GM18519 (cell line): ENCODE results near the gene ELN.
A peak's percentile ranks its signal among the peaks of the same experiment; 100 is the strongest.

Source experiments
- ATAC-seq: cut with Tn5 transposase; IDR thresholded peaks from one replicate; pipeline ENCODE4 v1.9.1; 2021; ENCODE audit warnings: mild to moderate bottlenecking, moderate library complexity; ENCODE audit not compliant: unreplicated experiment, low FRiP score

Gene ELN

DNA sequence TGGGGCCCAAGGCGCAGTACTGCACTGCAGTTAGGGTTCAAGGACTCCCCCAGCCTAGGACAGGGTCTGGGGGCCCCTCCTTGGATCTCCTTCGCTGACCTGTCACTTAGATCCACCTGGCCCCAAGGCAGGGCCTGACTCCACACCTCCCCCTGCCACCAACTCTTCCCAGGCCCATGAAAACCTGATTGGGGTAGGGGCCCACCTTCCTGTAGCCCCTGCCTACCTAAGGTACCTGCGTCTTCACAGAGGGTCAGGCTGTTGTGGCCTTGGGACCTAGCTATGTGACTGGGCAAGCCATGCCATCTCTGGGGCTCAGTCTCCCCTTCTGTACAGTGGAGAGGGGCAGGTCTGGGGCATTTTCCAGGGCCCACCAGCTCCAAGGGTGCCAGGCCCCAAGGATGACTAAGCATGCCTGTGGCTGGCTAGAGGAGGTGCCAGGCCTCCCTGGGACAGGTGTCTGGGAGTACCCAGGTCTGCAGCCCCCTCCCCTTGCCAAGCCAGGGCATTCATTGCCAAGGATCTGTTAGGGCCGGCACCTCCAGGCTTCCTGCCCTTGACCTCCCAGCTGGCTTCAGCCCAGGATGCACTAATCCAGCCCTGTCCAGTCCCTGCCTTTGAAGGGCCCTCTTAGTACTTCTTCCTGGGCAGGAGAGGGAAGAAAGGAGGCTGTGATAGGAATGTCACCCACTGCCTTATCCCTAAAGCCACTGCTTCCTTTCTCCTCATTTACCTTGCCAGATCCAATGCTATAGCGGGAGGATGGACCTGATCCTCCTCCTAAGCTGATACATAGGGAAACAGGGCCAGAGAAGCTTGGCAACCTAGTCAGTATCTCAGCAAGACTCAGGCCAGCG is 57.0 kb downstream of the ELN start:
- ATAC-seq, result no peak

DNA sequence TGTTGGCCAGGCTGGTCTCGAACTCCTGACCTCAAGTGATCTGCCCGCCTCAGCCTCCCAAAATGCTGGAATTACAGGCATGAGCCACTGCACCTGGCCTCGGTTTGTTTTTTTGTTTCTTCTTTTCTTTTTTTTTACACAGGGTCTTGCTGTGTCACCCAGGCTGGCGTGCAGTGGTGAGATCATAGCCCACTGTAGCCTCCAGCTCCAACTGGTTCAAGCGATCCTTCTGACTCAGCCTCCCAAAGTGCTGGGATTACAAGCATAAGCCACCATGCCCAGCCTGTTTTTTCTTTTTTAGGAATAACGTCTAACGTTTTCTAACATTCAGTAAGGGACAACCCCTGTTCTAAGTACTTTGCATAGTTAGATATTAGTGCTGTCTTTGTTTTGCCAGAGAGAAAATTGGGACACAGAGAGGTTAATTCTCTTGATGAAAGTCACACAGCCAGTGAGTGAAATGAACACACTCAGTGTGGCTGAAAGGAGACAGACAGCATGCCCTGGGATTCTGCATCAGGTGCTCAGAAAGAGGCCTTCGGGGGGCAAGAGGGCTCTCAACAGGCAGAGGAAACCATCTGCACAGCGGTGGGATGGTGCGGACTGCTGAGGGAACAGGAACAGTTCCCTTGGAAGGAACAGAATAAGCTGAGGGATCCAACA is 59.9 kb downstream of the ELN start:
- no peak for ATAC-seq

DNA sequence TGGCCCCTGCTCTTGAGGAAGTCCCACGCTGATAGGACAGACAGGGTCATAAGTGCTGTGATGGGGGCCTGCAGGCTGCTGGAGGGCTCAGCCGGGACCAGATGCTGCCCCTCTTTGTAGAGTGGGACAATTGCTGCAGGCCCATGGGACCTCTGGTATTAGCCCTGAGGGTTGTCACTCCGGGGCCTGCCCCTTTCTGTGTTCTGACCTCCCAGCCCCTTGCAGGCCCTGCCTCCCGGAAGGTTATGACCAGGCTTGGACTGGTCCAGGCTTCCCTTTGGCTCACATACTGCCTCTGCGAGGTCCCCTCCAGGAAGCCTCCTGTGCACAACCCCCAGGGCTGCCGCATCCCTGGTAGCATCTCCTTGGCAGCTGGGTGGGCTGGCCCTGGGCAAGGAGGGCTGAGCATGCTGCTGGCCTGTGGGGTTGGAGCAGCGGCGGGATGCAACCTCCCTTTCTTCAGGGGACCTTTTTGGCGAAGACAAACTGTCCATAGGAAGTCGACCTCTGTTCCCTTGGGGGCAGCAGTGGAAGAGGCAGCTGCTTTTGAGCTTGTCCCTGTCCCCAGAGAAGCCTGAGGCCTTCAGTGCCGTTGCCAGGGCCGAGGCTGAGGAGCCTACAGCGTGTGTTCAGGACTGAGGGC is 64.5 kb downstream of the ELN start:
- no peak for ATAC-seq

DNA sequence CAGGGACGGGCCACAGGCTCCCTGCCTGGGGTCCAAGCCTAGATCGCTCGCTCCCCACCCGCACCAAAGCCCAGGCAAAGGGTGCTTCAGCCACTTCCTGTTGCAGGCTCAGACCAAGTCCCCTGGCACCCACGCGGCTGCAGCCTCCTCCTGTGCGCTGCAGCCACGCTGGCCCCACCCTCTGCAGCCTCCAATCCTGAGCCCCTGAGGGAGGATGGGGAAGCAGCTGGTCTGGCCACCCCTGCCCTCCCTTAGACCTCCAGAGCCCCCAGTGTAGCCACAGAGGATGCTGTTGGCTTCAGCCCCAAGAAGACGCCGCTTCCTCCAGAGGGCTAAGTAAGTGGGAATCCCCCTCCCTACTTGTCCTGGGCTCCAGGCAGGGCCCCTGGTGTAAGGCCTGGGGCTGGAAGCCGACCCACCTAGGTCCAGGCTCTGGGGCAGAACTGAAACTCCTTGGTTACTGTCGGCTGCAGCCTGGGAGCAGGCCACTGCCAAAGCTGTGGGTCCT is 65.0 kb downstream of the ELN start:
- peak; percentile 49 for ATAC-seq

DNA sequence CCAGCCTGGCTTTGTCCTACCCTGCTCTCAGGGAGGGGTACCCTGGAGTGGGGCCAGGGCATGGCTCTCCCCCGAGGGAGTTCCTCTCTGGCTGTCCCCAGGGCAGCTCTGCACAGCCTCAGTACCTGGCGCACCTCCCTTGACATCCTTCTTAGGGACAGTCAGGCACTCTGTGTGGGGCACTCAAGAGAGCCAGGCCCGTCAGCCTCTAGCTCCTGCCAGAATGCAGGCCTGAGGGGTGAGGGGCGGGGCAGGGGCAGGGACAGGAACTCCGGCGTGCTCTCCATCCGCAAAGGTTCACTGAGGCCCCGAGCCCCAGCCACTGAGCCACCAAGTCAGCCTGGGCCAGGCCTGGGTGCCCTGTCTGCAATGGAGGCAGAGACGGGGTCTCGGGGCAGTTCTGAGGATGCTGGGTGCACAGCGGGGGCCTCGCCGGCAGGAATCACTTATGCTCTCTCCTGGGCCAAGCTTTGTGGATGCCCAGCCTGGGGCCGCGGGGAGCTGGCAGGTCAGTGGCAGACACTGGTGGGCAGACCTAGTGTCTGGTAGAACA is 65.8 kb downstream of the ELN start:
- ATAC-seq, result no peak

DNA sequence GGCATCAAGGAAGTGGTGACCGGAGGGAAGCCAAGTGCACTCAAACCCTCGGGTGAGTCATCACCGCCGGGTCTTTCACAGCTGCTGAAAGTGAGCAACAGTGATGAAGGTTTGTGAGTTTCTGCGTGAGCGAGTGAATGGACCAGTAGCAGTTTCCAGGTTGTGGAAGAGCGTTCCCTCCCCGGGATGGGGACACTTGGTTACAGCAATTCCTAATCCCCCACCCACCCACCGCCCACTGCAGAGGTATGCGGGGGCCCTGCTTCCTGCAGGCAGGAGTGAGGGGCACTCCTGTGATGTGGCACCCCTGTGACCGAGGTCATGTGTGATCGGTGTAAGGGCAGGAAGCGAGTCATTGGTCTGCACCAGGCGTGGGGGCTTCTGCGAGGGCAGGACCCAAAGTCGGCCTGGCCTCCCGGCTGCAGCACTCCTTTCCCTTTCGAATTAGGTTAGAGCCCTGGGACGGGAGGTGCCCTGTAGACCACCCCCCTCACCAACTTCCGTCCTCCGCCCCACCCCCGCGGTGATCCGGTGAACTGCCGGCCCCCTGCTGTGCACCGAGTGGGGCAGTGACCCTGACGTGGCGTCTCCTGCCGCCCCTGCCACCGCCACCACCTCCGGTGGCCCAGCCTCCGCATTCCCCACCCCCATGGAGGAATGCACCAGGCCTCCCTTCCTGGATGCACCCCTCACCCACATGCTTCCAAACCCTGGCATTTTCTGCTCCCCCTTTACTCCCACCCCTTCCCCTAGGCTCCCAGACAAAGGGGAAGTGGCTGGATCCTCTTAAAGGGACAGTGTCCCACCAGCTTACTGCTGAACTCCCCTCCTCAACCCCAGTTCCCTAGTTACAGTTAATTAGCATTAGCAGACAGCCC is 66.5 kb downstream of the ELN start:
- peak; percentile 33 for ATAC-seq

DNA sequence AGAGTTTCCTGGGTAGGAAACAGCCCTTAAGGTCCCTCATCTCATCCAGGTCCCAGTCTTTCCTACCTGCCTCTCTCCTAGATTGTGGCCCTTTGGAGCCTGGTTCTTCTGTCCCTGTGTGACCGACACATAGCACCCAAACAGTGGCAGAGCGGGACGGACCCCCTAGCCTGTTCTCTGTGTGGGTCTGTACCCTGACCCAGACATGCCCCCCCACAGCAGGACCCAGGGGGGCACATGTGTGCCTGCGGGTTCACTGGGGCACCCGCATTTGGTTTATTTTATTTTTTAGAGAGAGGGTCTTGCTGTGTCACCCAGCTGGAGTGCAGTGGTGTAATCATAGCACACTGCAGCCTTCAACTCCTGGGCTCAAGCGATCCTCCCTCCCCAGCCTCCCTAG is 67.2 kb downstream of the ELN start:
- ATAC-seq, result no peak

DNA sequence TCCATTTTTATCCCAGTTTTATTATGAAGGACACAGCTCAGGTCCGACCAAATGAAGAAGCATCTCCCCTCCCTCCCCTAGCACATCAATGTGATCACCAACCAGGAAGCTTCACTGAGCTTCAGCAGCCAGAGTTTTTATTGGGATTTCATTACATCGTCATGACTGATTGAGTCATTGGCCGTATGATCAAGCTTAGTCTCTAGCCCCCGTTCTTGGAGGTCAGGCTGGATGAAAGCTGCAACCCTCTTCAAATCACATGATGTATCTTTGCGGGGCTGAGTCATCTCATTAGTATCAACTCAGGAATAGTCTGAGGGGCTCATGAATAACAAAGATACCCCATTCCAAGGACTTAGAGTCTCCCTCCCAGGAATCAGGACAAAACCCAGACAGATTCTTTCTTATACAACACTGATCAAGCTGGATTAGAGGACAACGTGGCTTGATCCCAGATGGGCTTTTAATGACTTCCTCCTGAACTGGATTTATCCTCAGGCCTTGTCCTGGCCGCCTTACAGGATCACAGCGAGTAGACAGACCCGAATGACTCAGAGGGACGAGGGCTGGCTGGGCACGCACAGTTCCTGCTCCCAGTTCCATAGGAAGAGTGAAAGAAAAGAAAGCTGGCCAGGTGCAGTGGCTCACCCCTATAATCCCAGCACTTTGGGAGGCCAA is 70.1 kb downstream of the ELN start:
- ATAC-seq, result no peak

DNA sequence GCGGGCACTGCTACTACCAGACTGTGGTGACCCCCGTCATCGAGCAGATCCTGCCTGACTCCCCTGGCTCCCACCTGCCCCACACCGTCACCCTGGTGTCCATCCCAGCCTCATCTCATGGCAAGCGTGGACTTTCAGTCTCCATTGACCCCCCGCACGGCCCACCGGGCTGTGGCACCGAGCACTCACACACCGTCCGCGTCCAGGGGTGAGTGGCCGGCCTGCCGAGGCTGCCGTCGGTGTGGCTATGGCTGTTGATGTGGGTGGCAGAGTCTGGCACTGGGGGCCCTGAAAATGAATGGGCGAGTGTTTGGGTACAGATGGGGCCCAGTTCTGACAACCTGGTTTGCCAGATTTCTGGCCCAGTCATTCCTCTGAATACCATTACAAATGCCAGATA is 71.1 kb downstream of the ELN start:
- ATAC-seq, result no peak

DNA sequence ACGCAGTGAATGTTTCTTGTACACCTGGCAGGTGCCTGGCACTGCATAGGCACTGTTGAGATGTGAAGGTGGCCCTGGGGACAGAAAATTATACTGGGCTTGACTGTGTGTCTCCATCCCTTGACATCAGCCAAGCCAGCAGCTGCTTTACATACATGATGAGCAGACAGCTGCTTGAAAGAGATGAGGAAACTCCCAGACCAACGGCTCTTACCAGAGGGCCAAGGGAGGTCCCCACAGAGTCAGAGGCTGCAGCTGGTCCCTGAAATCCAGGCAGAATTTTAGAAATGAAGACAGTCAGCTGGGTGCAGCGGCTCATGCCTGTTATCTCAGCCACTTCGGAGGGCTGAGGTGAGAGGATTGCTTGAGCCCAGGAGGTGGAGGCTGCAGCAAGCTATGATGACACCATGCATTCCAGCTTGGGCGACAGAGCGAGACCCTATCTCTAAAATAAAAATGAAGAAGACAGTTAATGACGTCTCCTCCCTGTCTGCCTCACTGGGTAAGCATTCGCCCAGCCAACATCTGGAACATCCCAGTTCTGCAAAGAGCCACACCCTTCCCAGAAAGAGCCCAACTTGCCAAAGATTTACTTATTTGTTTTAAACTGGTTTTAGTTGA is 73.2 kb downstream of the ELN start:
- peak; percentile 64 for ATAC-seq

DNA sequence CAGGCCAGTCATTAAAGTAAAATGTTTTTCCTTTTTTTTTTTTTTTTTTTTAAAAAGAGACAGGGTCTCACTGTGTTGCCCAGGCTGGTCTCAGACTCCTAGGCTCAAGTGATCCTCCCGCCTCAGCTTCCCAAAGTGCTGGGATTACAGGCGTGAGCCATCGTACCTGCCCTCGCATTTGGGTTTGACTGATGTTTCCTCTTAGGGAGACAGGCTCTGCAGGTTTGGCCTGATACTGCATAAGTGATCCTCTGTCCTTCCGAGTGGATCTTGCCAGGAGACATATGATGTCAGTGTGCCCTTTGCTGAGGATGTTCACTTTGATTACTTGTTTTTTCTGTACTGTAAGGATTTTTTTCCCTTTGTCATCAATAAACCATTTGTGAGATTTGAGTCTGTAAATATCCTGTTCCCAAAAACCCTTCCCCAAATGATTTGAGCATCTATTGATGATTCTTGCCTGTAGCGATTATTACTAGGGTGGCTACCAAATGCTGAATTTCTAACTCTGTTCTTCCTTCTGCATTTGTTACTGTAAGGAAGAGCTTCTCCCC is 75.3 kb downstream of the ELN start:
- ATAC-seq, result no peak

DNA sequence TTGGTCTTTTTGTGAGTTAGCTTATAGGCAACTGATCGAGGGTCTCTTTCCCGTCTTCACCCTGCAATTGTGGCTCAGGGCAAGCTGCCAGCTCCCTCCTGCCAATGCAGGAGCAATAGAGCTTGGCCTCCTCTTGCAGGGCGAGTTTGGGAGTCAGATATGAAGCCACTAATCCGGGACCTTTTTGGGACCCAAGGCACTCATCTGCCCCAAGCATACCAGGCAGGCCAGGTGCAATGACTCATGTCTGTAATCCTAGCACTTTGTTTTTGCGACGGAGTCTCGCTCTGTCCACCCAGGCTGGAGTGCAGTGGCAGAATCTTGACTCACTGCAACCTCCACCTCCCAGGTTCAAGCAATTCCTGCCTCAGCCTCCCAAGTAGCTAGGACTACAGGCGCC is 76.7 kb downstream of the ELN start:
- no peak for ATAC-seq

DNA sequence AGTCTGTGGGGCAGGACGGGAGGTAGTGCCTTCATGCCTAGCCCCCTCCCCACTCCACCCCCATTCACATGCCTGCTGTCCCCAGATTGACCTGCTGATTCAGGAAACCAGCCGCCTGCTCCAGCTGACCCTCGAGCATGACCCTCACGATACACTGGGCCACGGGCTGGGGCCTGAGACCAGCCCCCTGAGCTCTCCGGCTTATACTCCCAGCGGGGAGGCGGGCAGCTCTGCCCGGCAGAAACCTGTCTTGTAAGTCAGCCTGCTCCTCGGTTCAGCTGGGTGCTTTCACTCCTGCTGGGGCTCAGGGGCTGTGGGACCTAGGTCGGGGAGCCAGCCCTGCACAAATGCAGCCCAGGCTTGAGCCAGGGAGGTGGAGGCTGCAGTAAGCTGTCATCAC is 78.0 kb downstream of the ELN start:
- ATAC-seq, result no peak

DNA sequence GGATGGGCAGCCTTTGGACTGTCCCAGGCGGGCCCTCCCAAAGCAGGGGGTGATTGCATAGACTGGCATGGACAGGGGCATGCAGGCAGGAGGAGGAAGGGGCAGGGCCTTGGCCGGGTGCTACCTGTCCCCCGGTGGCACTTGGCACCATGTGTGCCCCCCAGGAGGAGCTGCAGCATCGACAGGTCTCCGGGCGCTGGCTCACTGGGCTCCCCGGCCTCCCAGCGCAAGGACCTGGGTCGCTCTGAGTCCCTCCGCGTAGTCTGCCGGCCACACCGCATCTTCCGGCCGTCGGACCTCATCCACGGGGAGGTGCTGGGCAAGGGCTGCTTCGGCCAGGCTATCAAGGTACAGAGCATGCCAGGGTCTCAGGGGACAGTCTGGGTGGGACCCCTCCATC is 78.9 kb downstream of the ELN start:
- ATAC-seq, result no peak

DNA sequence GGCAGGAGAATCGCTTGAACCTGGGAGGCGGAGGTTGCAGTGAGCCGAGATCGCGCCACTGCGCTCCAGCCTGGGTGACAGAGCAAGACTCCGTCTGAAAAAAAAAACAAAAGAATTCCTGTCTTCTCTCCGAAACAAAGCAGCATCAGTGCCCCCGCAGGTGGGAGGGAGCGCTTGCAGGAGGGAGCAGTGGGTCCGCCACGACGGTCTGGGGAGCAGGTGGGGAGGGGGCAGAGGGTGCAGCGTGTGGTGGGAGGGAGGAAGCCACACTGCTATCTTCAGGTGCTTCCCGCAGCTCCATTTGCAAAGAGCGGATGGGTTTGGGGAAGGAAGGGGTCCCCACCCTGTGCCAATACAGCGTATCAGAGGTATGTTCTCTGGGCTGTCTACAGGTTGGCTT is 87.4 kb downstream of the ELN start:
- ATAC-seq, result no peak

DNA sequence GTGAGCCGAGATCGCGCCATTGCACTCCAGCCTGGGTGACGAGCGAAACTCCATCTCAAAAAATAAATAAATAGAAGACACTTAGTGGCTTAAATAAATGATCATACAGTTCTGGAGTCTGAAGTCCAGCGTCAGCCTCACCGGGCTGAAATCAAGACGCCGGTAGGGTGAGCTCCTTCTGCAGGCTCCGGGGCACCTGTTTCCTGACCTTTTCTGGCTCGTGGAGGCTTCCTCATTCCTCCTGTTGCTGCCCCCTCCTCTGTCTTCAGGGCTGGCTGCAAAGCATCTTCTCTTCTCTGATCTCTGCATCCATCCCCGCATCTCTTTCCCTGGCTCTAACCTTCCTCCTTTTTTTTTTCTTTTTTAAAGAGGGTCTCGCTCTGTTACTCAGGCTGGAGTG is 88.4 kb downstream of the ELN start:
- ATAC-seq, result no peak
